ENCODE measurements around the gene TUBD1.
"Not testable (repeated sequence)": the region's sequence is repeated elsewhere in the genome, so short reads cannot be mapped to it uniquely, and the experiment has no call there.

Gene TUBD1

GRCh38 chr17:59874376-59874775, 18.4 kb downstream of the TUBD1 start:
- DNase-seq (ENCODE audit: low read depth, low spot score), result no peak

GRCh38 chr17:59873414-59873813, 19.3 kb downstream of the TUBD1 start:
- not testable (repeated sequence) for DNase-seq (ENCODE audit: low read depth, low spot score)

- DNase-seq (ENCODE audit: low read depth, low spot score), result no peak
Measured at GRCh38 chr17:59872351-59872750, 20.4 kb downstream of the TUBD1 start.

- DNase-seq (ENCODE audit: low read depth, low spot score), result no peak
Measured at GRCh38 chr17:59870482-59870881, 22.3 kb downstream of the TUBD1 start.

GRCh38 chr17:59869941-59870218, 22.9 kb downstream of the TUBD1 start:
- no peak for DNase-seq (ENCODE audit: low read depth, low spot score)

GRCh38 chr17:59863616-59864015, 29.1 kb downstream of the TUBD1 start:
- no peak for DNase-seq (ENCODE audit: low read depth, low spot score)

GRCh38 chr17:59859444-59860025, 33.2 kb downstream of the TUBD1 start:
- DNase-seq (ENCODE audit: low read depth, low spot score), result no peak

GRCh38 chr17:59858932-59859331, 33.8 kb downstream of the TUBD1 start:
- DNase-seq (ENCODE audit: low read depth, low spot score), result no peak

GRCh38 chr17:59858167-59858816, 34.5 kb downstream of the TUBD1 start:
- DNase-seq (ENCODE audit: low read depth, low spot score), result no peak

GRCh38 chr17:59856859-59857794, 35.6 kb downstream of the TUBD1 start:
- no peak for DNase-seq (ENCODE audit: low read depth, low spot score)

- not testable (repeated sequence) for DNase-seq (ENCODE audit: low read depth, low spot score)
Measured at GRCh38 chr17:59853919-59854729, 38.6 kb downstream of the TUBD1 start.

- no peak for DNase-seq (ENCODE audit: low read depth, low spot score)
Measured at GRCh38 chr17:59853168-59853918, 39.4 kb downstream of the TUBD1 start.

GRCh38 chr17:59852847-59853167, 39.9 kb downstream of the TUBD1 start:
- DNase-seq (ENCODE audit: low read depth, low spot score), result not testable (repeated sequence)

GRCh38 chr17:59851439-59852375, 41.0 kb downstream of the TUBD1 start:
- no peak for DNase-seq (ENCODE audit: low read depth, low spot score)

GRCh38 chr17:59850311-59850710, 42.4 kb downstream of the TUBD1 start:
- DNase-seq (ENCODE audit: low read depth, low spot score), result not testable (repeated sequence)

- DNase-seq (ENCODE audit: low read depth, low spot score), result no peak
Measured at GRCh38 chr17:59848778-59849177, 44.0 kb downstream of the TUBD1 start.

- DNase-seq (ENCODE audit: low read depth, low spot score), result no peak
Measured at GRCh38 chr17:59848385-59848668, 44.4 kb downstream of the TUBD1 start.

GRCh38 chr17:59846394-59847165, 46.2 kb downstream of the TUBD1 start:
- no peak for DNase-seq (ENCODE audit: low read depth, low spot score)

GRCh38 chr17:59845595-59846393, 46.9 kb downstream of the TUBD1 start:
- DNase-seq (ENCODE audit: low read depth, low spot score), result no peak

Measured in activated naive CD8-positive, alpha-beta T cell treated with anti-CD3 and anti-CD28 coated beads, Interleukin-2, amount 50 U/mL, for 16 hours (primary cell).